PC-9 (cell line): ENCODE results near the gene GALNT9. TPM values are rescaled to one million over a fixed set of nuclear protein-coding genes. Genes with fewer than 3 reads are reported as not detected.

Experiments
- BruUV-seq: library from RNA; stranded (reverse); fragments of 400-500 nt; replicated peaks from 2 replicates; lab custom pipeline; 2021; lab: Mats Ljungman, UMichigan
- CTCF ChIA-PET: fragments of 300-600 bp; sonication (Branson Sonifier 250); formaldehyde crosslinking; loops from one replicate; lab custom pipeline; 2022; ENCODE audit warnings: antibody characterized with exemption; lab: Charles Lee
- POLR2A ChIA-PET: fragments of 300-600 bp; sonication (Branson Sonifier 250); formaldehyde crosslinking; loops from one replicate; lab custom pipeline; 2022; ENCODE audit warnings: antibody characterized with exemption; ENCODE audit not compliant: unreplicated experiment; lab: Charles Lee
- DNase-seq, 2 experiments: peaks; one replicate each; pipeline versions ENCODE4 v3.0.0 to v3.0.0-alpha.2; 2015 to 2022; ENCODE audit warnings: mixed read lengths in 1 of 2
- H2AFZ ChIP-seq: fragments of 200-600 bp; sonication (generic); 2 replicates; pipeline ENCODE4 v1.8.1; 2017; ENCODE audit warnings: antibody characterized with exemption
- H3F3A ChIP-seq: fragments of 200-600 bp; sonication (generic); 2 replicates; pipeline ENCODE4 v1.8.1; 2017; ENCODE audit warnings: antibody characterized with exemption, mild to moderate bottlenecking, low read depth; ENCODE audit not compliant: insufficient read depth
- H3K27ac ChIP-seq: fragments of 200-600 bp; sonication (generic); 2 replicates; pipeline ENCODE4 v1.6.1; 2016; ENCODE audit warnings: mixed run types
- H3K27me3 ChIP-seq: fragments of 200-600 bp; sonication (generic); 2 replicates; pipeline ENCODE4 v1.6.1; 2016; ENCODE audit warnings: low read depth, mixed run types; ENCODE audit not compliant: insufficient read depth
- H3K36me3 ChIP-seq: fragments of 200-600 bp; sonication (generic); 2 replicates; pipeline ENCODE4 v1.6.1; 2016; ENCODE audit warnings: low read depth, mixed run types
- H3K4me1 ChIP-seq: fragments of 200-600 bp; sonication (generic); replicated peaks from 2 replicates; pipeline ENCODE4 v1.6.1; 2016; ENCODE audit warnings: mixed run types; ENCODE audit not compliant: insufficient read depth
- H3K4me2 ChIP-seq: fragments of 200-600 bp; sonication (generic); 2 replicates; pipeline ENCODE4 v1.6.1; 2017; ENCODE audit warnings: mixed run types
- H3K4me3 ChIP-seq: fragments of 200-600 bp; sonication (generic); 2 replicates; pipeline ENCODE4 v1.6.1; 2016; ENCODE audit warnings: mixed run types
- H3K79me2 ChIP-seq: fragments of 200-600 bp; sonication (generic); 2 replicates; pipeline ENCODE4 v1.6.1; 2017; ENCODE audit warnings: low read depth, mixed run types
- H3K9me2 ChIP-seq: fragments of 200-600 bp; sonication (generic); 2 replicates; pipeline ENCODE4 v1.8.1; 2017; ENCODE audit warnings: mild to moderate bottlenecking; ENCODE audit not compliant: insufficient read depth
- H3K9me3 ChIP-seq: fragments of 200-600 bp; sonication (generic); 2 replicates; pipeline ENCODE4 v1.8.1; 2016; ENCODE audit warnings: low read depth; ENCODE audit not compliant: insufficient read depth
- H4K20me1 ChIP-seq: fragments of 200-600 bp; sonication (generic); 2 replicates; pipeline ENCODE4 v1.8.1; 2017; ENCODE audit not compliant: insufficient read depth
- EZH2 ChIP-seq: fragments of 200-600 bp; sonication (generic); IDR thresholded peaks from 2 replicates; pipeline ENCODE4 v1.8.0; 2017; ENCODE audit warnings: antibody characterized with exemption, low read depth
- intact Hi-C: fragments of 100-400 bp; cut with micrococcal nuclease; formaldehyde crosslinking; loops from one replicate; pipeline ENCODE4 v1.10.0; 2022; ENCODE audit not compliant: unreplicated experiment
- total RNA-seq: library from RNA; stranded (reverse); gene quantifications from 2 replicates; pipeline ENCODE4 v1.2.3, GENCODE V29; 2021
- TF ChIP-seq, protein P1 (sequence below): fragments of 200-600 bp; sonication (generic); conservative IDR thresholded peaks from 2 replicates; pipeline ENCODE4 v1.6.1; 2017; ENCODE audit warnings: mixed run types, antibody characterized with exemption, mild to moderate bottlenecking, moderate library complexity

GALNT9 gene
- total RNA-seq, 1 experiment from 2014 or later: 11.2 TPM

DNA sequence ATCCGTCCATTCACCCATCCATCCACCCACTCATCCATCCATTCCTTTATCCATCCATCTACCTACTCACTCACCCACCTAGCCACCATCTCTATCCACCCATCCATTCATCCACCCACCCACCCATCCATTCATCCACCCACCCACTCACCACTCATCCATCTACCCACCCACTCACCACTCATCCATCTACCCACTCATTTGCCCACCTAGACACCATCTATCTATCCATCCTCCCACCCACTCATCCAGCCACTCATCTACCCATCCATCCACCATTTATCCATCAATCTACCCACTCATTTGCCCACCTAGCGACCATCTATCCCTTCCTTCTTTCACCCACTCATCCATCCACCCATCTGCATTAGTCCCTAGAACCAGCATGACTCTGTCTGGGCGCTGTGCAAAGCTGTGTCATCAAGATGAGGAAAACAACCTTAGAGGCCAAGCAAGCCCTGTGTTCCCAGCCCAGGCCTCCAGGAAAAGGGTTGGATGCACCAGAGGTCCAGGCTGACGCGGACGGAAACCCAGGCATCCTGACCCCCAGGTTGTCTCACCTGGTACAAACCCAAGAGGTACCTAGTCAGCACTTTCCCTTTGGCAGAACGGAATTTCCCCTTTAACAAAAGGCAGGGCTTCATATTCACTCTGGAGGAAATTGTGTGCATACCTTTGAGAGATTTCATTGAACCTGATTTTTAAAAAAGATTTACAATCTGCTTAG, 111.4 kb downstream of the GALNT9 start:
- DNase-seq: no peak
- ChIA-PET CTCF (no interaction called here), POLR2A (no interaction called here)
- no peak overlapping the region for H3K27ac ChIP-seq
- H4K20me1 ChIP-seq: peaks cover 6% of the 10 kb centered on the region
- no peak overlapping the region for H2AFZ ChIP-seq
- H3K9me2 ChIP-seq: no peaks in the 10 kb centered on the region
- TF ChIP-seq, protein P1, sequence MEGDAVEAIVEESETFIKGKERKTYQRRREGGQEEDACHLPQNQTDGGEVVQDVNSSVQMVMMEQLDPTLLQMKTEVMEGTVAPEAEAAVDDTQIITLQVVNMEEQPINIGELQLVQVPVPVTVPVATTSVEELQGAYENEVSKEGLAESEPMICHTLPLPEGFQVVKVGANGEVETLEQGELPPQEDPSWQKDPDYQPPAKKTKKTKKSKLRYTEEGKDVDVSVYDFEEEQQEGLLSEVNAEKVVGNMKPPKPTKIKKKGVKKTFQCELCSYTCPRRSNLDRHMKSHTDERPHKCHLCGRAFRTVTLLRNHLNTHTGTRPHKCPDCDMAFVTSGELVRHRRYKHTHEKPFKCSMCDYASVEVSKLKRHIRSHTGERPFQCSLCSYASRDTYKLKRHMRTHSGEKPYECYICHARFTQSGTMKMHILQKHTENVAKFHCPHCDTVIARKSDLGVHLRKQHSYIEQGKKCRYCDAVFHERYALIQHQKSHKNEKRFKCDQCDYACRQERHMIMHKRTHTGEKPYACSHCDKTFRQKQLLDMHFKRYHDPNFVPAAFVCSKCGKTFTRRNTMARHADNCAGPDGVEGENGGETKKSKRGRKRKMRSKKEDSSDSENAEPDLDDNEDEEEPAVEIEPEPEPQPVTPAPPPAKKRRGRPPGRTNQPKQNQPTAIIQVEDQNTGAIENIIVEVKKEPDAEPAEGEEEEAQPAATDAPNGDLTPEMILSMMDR: no peak
- TF ChIP-seq EZH2: no peak
- intact Hi-C loops: no loop called here
- BruUV-seq: no TSS peak
- H3K4me3 ChIP-seq: no peak overlapping the region
- no peaks in the 10 kb centered on the region for H3K4me1 ChIP-seq
- H3K27me3 ChIP-seq: peaks cover 68% of the 10 kb centered on the region
- H3F3A ChIP-seq: peaks cover 8% of the 10 kb centered on the region; the same call in 1 of the 2 replicates
- H3K79me2 ChIP-seq: no peaks in the 10 kb centered on the region
- no peak overlapping the region for H3K4me2 ChIP-seq
- H3K36me3 ChIP-seq: no peaks in the 10 kb centered on the region
- no peaks in the 10 kb centered on the region for H3K9me3 ChIP-seq

DNA sequence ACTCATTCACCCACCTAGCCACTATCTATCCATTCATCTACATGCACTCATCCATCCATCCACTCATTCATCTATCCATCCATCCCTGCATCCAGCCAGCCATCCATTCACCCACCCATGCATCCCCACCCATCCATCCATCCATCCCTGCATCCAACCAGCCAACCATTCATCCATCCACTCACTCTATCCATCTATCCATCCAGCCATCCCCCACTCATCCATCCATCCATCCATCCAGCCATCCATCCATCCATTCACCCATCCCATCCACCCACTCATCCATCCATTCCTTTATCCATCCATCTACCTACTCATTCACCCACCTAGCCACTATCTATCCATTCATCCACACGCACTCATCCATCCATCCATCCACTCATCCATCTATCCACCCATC, 112.0 kb downstream of the GALNT9 start:
- POLR2A ChIA-PET: no interaction called here
- no peaks in the 10 kb centered on the region for H3K9me2 ChIP-seq

GRCh38 chr12:132216354-132216987, 112.9 kb downstream of the GALNT9 start:
- Histone ChIP-seq H4K20me1 (no peaks in the 10 kb centered on the region; the same call in 1 of the 2 replicates), H3K27me3 (peaks cover 69% of the 10 kb centered on the region), H3K9me2 (no peaks in the 10 kb centered on the region), H3K36me3 (no peaks in the 10 kb centered on the region), H3K9me3 (no peaks in the 10 kb centered on the region), H3K4me2 (no peak overlapping the region), H3K4me3 (no peak overlapping the region), H3K27ac (no peak overlapping the region), H3F3A (peaks cover 3% of the 10 kb centered on the region; the same call in 1 of the 2 replicates), H2AFZ (no peak overlapping the region), H3K4me1 (no peaks in the 10 kb centered on the region), H3K79me2 (no peaks in the 10 kb centered on the region)
- ChIA-PET POLR2A (no interaction called here), CTCF (no interaction called here)
- DNase-seq: no peak
- intact Hi-C loops: no loop called here
- TF ChIP-seq, protein P1: no peak
- no peak for TF ChIP-seq EZH2
- no TSS peak for BruUV-seq

More for the DNA sequence above, 112.0 kb downstream of the GALNT9 start:
- BruUV-seq: no TSS peak
- H3K27ac ChIP-seq: no peak overlapping the region
- no peak overlapping the region for H2AFZ ChIP-seq
- H3K4me3 ChIP-seq: no peak overlapping the region
- no peaks in the 10 kb centered on the region for H3K9me3 ChIP-seq
- H4K20me1 ChIP-seq: peaks cover 6% of the 10 kb centered on the region
- no peak overlapping the region for H3K4me2 ChIP-seq
- peaks cover 8% of the 10 kb centered on the region; the same call in 1 of the 2 replicates for H3F3A ChIP-seq
- no peak for DNase-seq
- intact Hi-C loops: no loop called here
- peaks cover 68% of the 10 kb centered on the region for H3K27me3 ChIP-seq
- no peaks in the 10 kb centered on the region for H3K36me3 ChIP-seq
- H3K79me2 ChIP-seq: no peaks in the 10 kb centered on the region
- CTCF ChIA-PET: no interaction called here
- H3K4me1 ChIP-seq: no peaks in the 10 kb centered on the region
- TF ChIP-seq, protein P1: no peak
- no peak for TF ChIP-seq EZH2
